Amygdala (tissue), 56 donors: ENCODE results near the gene DPYD.

Source experiments
- DNase-seq, 56 donors: peaks; one replicate each; lab custom pipeline; 2025; lab: John Stamatoyannopoulos, UW

The DPYD gene

GRCh38 chr1:97567000-97567749 is 353.7 kb downstream of the DPYD start:
- DNase-seq: no peak

- DNase-seq: peak in 12 of 56 donors; percentile 1 to 19 (median 4)
Measured at GRCh38 chr1:97565886-97566285, 354.9 kb downstream of the DPYD start.

- no peak for DNase-seq
Measured at GRCh38 chr1:97563926-97564325, 356.9 kb downstream of the DPYD start.

- DNase-seq: no peak
Measured at GRCh38 chr1:97562081-97562480, 358.8 kb downstream of the DPYD start.

GRCh38 chr1:97560714-97561113 is 360.1 kb downstream of the DPYD start:
- no peak for DNase-seq

GRCh38 chr1:97553971-97554370 is 366.9 kb downstream of the DPYD start:
- DNase-seq: no peak

GRCh38 chr1:97551113-97551512 is 369.7 kb downstream of the DPYD start:
- no peak for DNase-seq

- no peak for DNase-seq
Measured at GRCh38 chr1:97545446-97545845, 375.4 kb downstream of the DPYD start.

GRCh38 chr1:97540346-97540888 is 380.4 kb downstream of the DPYD start:
- no peak for DNase-seq

- no peak for DNase-seq
Measured at GRCh38 chr1:97538113-97538512, 382.7 kb downstream of the DPYD start.

- DNase-seq: no peak
Measured at GRCh38 chr1:97533358-97533757, 387.5 kb downstream of the DPYD start.

- DNase-seq: no peak
Measured at GRCh38 chr1:97529600-97529999, 391.2 kb downstream of the DPYD start.

GRCh38 chr1:97524211-97524610 is 396.6 kb downstream of the DPYD start:
- DNase-seq: no peak

- no peak for DNase-seq
Measured at GRCh38 chr1:97516588-97516987, 404.2 kb downstream of the DPYD start.

- DNase-seq: no peak
Measured at GRCh38 chr1:97508653-97509218, 412.1 kb downstream of the DPYD start.

GRCh38 chr1:97507863-97508262 is 413.0 kb downstream of the DPYD start:
- DNase-seq: no peak

- no peak for DNase-seq
Measured at GRCh38 chr1:97506368-97506767, 414.5 kb downstream of the DPYD start.

- DNase-seq: no peak
Measured at GRCh38 chr1:97505816-97506215, 415.0 kb downstream of the DPYD start.

GRCh38 chr1:97505289-97505688 is 415.5 kb downstream of the DPYD start:
- no peak for DNase-seq

GRCh38 chr1:97502360-97502759 is 418.5 kb downstream of the DPYD start:
- no peak for DNase-seq

GRCh38 chr1:97501628-97502027 is 419.2 kb downstream of the DPYD start:
- no peak for DNase-seq

GRCh38 chr1:97500760-97501159 is 420.1 kb downstream of the DPYD start:
- DNase-seq: peak in 17 of 56 donors; percentile 2 to 40 (median 11)
